ENCODE data around the gene CLEC2D. TPM values are rescaled to one million over a fixed set of nuclear protein-coding genes. Genes with fewer than 3 reads are reported as not detected.
"Not testable (repeated sequence)": the region's sequence is repeated elsewhere in the genome, so short reads cannot be mapped to it uniquely, and the experiment has no call there.

The CLEC2D gene
- total RNA-seq, 1 donor from 2014 or later, result 12.9 TPM

DNA sequence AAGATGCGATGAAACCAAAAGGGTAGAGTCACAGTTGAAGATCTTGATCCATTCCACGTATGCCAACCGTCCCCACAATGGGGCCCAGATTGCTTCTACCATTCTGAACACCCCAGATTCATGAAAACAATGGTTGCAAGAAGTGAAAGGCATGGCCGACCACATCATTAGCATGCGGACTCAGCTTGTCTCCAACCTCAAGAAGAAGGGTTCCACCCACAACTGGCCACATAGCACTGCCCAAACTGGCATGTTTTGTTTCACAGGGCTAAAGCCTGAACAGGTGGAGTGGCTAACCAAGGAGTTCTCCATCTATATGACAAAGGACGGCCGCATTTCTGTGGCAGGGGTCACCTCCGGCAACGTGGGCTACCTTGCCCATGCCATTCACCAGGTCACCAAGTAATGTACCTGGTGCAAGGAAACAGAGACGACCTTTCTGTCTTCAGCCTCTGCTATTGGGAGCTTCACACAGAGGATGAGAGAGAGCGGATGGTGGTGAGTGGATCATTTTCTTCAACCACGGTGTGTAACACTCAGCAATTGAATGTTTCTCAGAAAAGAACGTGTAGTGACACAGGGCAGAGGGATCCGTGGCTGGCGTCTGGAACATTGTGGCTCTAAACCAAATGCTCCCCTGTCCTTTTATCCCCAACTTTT lies 26.8 kb upstream of the CLEC2D start:
- intact Hi-C loops (cut with DNase I), result no loop called here
- Histone ChIP-seq H3K27me3 (no peaks in the 10 kb centered on the region), H3K9me3 (no peaks in the 10 kb centered on the region), H3K27ac (no peak overlapping the region), H3K4me3 (no peak overlapping the region), H3K4me1 (peaks cover 11% of the 10 kb centered on the region), H3K36me3 (no peaks in the 10 kb centered on the region)
- DNase-seq (no peak), ATAC-seq (no peak)
- no peak for TF ChIP-seq CTCF (IDR thresholded peaks at IDR 0.05)

DNA sequence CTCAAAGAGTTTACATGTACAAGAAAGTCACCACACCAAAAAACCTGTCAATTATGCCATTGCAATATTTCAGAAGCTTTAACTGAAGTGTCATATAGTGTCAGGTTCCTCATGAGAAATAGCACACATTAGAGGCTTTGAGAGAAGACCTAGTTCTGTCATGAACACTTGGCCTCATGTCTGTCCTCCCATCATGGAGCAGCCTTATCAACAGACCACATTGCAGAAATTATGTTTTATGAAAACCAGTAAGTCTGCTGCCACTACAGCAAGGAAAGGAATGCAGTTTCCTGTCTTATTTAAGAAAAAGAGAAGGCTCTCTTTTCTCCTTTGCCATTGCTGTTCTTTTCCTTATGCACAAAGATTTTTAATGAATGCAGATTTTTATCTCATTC lies 26.2 kb upstream of the CLEC2D start:
- intact Hi-C loops (cut with DNase I), result no loop called here
- no peak for TF ChIP-seq CTCF (IDR thresholded peaks at IDR 0.05)
- no peak for ATAC-seq

DNA sequence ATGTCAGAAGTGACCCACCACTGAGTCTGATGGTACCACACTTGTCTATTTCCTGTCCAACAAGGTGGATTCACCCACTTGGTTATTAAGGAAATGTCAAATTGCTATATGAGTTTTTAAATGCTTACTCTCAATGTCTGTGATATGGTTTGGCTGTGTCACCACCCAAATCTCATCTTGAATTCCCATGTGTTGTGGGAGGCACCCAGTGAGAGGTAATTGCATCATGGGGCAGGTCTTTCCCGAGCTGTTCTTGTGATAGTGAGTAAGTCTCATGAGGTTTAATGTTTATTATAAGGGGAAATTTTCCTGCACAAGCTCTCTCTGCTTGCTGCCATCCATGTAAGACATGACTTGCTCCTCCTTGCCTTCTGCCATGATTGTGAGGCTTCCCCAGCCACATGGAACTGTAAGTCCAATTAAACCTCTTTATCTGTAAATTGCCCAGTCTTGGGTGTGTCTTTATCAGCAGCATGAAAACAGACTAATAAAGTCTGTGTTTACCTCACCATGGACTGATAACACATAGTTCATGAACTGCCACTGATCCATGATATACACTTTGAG lies 24.4 kb upstream of the CLEC2D start:
- H3K27me3 ChIP-seq; ATAC-seq; H3K4me3 ChIP-seq; H3K9me3 ChIP-seq; DNase-seq; H3K36me3 ChIP-seq; H3K4me1 ChIP-seq; H3K27ac ChIP-seq; intact Hi-C loops (cut with DNase I): not testable (repeated sequence)

More for the DNA sequence above, 26.2 kb upstream of the CLEC2D start:
- Histone ChIP-seq H3K36me3 (no peaks in the 10 kb centered on the region), H3K27ac (no peak overlapping the region), H3K4me3 (no peak overlapping the region), H3K9me3 (no peaks in the 10 kb centered on the region), H3K27me3 (no peaks in the 10 kb centered on the region), H3K4me1 (peaks cover 11% of the 10 kb centered on the region)
- no peak for DNase-seq

DNA sequence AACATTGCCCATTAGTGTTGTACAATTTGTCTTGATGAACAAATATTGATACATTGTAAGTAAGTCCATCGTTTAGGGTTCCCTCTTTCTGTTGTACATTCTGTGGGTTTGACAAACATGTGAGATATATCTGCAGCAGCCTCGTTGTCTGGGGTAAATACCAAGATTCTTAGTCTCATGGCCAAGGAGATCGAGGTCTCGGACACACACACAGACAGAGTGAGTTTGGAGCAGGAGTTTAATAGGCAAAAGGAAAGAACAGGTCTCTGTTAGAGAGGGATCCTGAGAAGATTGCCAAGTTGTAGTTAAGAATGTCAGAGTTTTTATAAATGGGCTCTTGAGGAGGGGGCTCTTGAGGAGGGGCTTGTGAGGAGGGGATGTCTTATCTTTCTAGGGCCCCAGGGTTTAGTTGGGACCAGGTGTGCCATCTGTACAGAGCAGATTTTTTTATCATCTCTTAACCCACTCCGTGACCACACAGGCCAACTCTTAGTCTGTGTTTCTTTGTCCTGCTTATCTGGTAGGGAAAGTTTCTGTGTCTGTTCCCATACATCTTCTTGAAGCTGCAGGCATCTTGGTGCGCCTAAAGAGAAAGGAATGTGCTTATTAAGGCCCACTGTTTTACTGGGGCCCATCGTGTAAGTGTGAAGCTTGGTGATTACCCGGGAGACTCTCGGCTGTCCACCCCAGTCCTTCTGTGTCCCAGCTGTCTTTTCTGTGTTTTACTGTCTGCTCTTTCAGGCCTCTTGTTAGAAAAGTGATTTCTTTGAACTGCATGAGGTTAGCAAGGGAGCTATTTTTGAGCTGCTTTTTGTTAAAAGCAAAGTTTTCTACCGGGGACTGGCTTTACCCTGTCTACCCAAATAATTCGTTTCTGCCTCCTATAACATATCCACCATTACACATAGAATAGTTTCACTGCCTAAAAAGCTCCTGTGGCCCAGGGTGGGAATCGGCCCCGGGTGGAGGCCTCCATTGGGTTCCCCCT lies 22.4 kb upstream of the CLEC2D start:
- ATAC-seq, result no peak
- TF ChIP-seq CTCF (IDR thresholded peaks at IDR 0.05), result no peak
- H3K4me3 ChIP-seq, result peak overlapping the region; percentile 71

DNA sequence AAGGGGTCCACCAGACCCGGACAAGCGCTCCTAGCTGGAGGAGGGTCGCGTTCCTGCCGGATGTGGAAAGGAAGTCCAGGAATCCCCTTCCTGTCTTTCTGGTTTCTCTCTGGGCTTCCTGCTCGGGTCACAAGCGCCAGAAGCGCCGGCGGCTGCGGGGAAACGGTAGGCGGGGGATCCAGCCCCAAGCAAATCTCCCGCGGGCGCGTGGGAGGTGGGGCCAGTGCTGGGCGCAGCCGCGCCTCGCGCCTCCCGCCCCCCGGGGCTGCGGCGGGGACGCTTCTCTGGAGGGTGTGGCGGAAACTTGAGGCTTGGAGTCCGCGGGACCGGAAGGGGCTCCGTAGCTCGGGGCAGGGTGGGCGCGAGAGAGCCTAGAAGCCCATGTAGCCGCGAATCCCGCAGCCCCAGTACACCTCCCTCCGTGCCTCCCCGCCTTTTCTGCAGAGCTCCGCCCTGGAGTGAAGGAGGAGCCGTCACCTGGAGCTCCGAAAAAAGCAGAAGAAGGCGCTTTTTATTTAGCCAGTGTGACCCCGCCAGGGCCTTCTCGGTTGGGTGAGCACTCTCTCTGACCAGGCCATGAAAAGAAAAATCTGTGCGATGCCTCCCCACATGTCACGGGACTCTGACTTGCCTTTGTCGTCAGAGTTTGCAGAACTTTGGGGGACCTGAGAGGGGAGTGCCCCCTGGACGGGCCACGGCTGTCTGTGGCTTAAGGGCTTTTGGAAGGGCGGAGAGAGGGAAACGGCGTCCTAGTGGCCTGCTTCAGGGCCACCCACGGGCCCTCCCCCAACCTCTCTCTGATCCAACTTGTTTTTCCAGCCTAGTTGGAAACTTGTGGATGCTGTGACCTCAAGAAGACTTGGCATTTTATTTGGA lies 21.4 kb upstream of the CLEC2D start:
- Histone ChIP-seq H3K4me3 (peak overlapping the region; percentile 71), H3K36me3 (no peaks in the 10 kb centered on the region), H3K9me3 (no peaks in the 10 kb centered on the region), H3K4me1 (peaks cover 20% of the 10 kb centered on the region), H3K27ac (peak overlapping the region; percentile 92), H3K27me3 (no peaks in the 10 kb centered on the region)
- intact Hi-C loops (cut with DNase I), result no loop called here
- TF ChIP-seq CTCF (IDR thresholded peaks at IDR 0.05), result no peak
- ATAC-seq (peak; percentile 94), DNase-seq (peak; percentile 92)

More for the DNA sequence above, 22.4 kb upstream of the CLEC2D start:
- Histone ChIP-seq H3K9me3 (no peaks in the 10 kb centered on the region), H3K27me3 (no peaks in the 10 kb centered on the region), H3K4me1 (peaks cover 19% of the 10 kb centered on the region), H3K36me3 (no peaks in the 10 kb centered on the region), H3K27ac (peak overlapping the region; percentile 92)
- no peak for DNase-seq
- intact Hi-C loops (cut with DNase I), result no loop called here

Measured in upper lobe of right lung (tissue), 1 donor.